Mesendoderm (in vitro differentiated cells): ENCODE results near the gene TLE4.
"Not testable (repeated sequence)": the region's sequence is repeated elsewhere in the genome, so short reads cannot be mapped to it uniquely, and the experiment has no call there.

Experiments used
- DNase-seq: peaks from one replicate; pipeline ENCODE4 v3.0.0; 2013
- H2AK5ac ChIP-seq: 2 replicates; pipeline ENCODE4 v1.6.1; 2013; ENCODE audit warnings: low read length, inconsistent platforms
- H2BK120ac ChIP-seq: 2 replicates; pipeline ENCODE4 v1.6.1; 2013; ENCODE audit warnings: low read depth, mild to moderate bottlenecking, low read length, moderate library complexity, mixed read lengths
- H2BK15ac ChIP-seq: replicated peaks from 2 replicates; pipeline ENCODE4 v1.6.1; 2013; ENCODE audit warnings: low read depth, mild to moderate bottlenecking, moderate library complexity
- H2BK5ac ChIP-seq: 2 replicates; pipeline ENCODE4 v1.6.1; 2013; ENCODE audit warnings: low read length, inconsistent platforms
- H3K18ac ChIP-seq: 2 replicates; pipeline ENCODE4 v1.6.1; 2013; ENCODE audit warnings: mild to moderate bottlenecking, low read length, mixed read lengths
- H3K23ac ChIP-seq: one replicate; pipeline ENCODE4 v1.6.1; 2013; ENCODE audit warnings: low read length
- H3K27ac ChIP-seq: 2 replicates; pipeline ENCODE4 v1.5.1; 2013; ENCODE audit warnings: low read depth, mild to moderate bottlenecking, inconsistent platforms, low read length, moderate library complexity
- H3K27me3 ChIP-seq: 2 replicates; pipeline ENCODE4 v1.6.1; 2013; ENCODE audit warnings: low read length, control low read depth, mild to moderate bottlenecking, inconsistent platforms; ENCODE audit not compliant: insufficient read depth, poor library complexity
- H3K36me3 ChIP-seq: 2 replicates; pipeline ENCODE4 v1.6.1; 2013; ENCODE audit warnings: low read length, inconsistent platforms; ENCODE audit not compliant: control insufficient read depth, insufficient read depth
- H3K4ac ChIP-seq: one replicate; pipeline ENCODE4 v1.6.1; 2013; ENCODE audit warnings: low read depth, mild to moderate bottlenecking, low read length, moderate library complexity
- H3K4me1 ChIP-seq: 2 replicates; pipeline ENCODE4 v1.6.1; 2013; ENCODE audit warnings: low read depth, low read length, inconsistent platforms; ENCODE audit not compliant: control insufficient read depth
- H3K4me2 ChIP-seq: 2 replicates; pipeline ENCODE4 v1.6.1; 2013; ENCODE audit warnings: low read length
- H3K4me3 ChIP-seq: 2 replicates; pipeline ENCODE4 v1.5.1; 2013; ENCODE audit warnings: mild to moderate bottlenecking, low read length
- H3K56ac ChIP-seq: one replicate; pipeline ENCODE4 v1.6.1; 2013; ENCODE audit warnings: low read length
- H3K79me1 ChIP-seq: 2 replicates; pipeline ENCODE4 v1.6.1; 2013; ENCODE audit warnings: low read length, inconsistent platforms
- H3K79me2 ChIP-seq: 2 replicates; pipeline ENCODE4 v1.6.1; 2013; ENCODE audit warnings: mild to moderate bottlenecking, low read length; ENCODE audit not compliant: control insufficient read depth, insufficient read depth
- H3K9ac ChIP-seq: 2 replicates; pipeline ENCODE4 v1.6.1; 2013; ENCODE audit warnings: low read length, inconsistent platforms
- H4K5ac ChIP-seq: one replicate; pipeline ENCODE4 v1.6.1; 2013; ENCODE audit warnings: low read length
- H4K8ac ChIP-seq: one replicate; pipeline ENCODE4 v1.6.1; 2013; ENCODE audit warnings: low read depth, mild to moderate bottlenecking, control low read depth, low read length, moderate library complexity
- WGBS: extraction: QIAGEN DNeasy Blood & Tissue Kit; methylation state at CpG from one replicate; pipeline ENCODE4 v1.1.7; 2013; ENCODE audit warnings: low lambda C conversion rate, missing lambda C conversion rate; ENCODE audit not compliant: insufficient coverage; ENCODE audit errors: extremely low coverage; 5-methylcytosine and 5-hydroxymethylcytosine counted together

The TLE4 gene

GRCh38 chr9:79744521-79744920 lies 172.8 kb downstream of the TLE4 start:
- no CpG with 5 or more reads among the region's 6 CpGs for WGBS
- Histone ChIP-seq H3K27ac (no peak overlapping the region), H3K9ac (no peak overlapping the region), H3K79me2 (no peaks in the 10 kb centered on the region), H2BK15ac (no peak overlapping the region), H4K8ac (no peak overlapping the region), H2BK5ac (no peak overlapping the region), H2AK5ac (no peak overlapping the region), H3K4me1 (peaks cover 3% of the 10 kb centered on the region), H3K56ac (no peak overlapping the region), H3K79me1 (no peaks in the 10 kb centered on the region), H3K18ac (no peak overlapping the region), H3K4me2 (no peak overlapping the region), H3K36me3 (no peaks in the 10 kb centered on the region), H2BK120ac (no peak overlapping the region), H4K5ac (no peak overlapping the region), H3K23ac (no peak overlapping the region), H3K27me3 (no peaks in the 10 kb centered on the region), H3K4ac (no peak overlapping the region), H3K4me3 (no peak overlapping the region)
- no peak for DNase-seq

- no peak overlapping the region for H3K4ac ChIP-seq
- H4K8ac ChIP-seq = no peak overlapping the region
- peaks cover 3% of the 10 kb centered on the region for H3K4me1 ChIP-seq
- no peaks in the 10 kb centered on the region for H3K27me3 ChIP-seq
- H3K4me3 ChIP-seq = no peak overlapping the region
- H3K56ac ChIP-seq = no peak overlapping the region
- H2BK120ac ChIP-seq = no peak overlapping the region
- no peak for DNase-seq
- H3K9ac ChIP-seq = no peak overlapping the region
- H3K23ac ChIP-seq = no peak overlapping the region
- H2AK5ac ChIP-seq = no peak overlapping the region
- H4K5ac ChIP-seq = no peak overlapping the region
- no peak overlapping the region for H3K18ac ChIP-seq
- no peak overlapping the region for H2BK5ac ChIP-seq
- H3K4me2 ChIP-seq = no peak overlapping the region
- H3K79me2 ChIP-seq = no peaks in the 10 kb centered on the region
- H3K27ac ChIP-seq = no peak overlapping the region
- H3K79me1 ChIP-seq = no peaks in the 10 kb centered on the region
- no CpG with 5 or more reads among the region's 4 CpGs for WGBS
- H3K36me3 ChIP-seq = no peaks in the 10 kb centered on the region
- no peak overlapping the region for H2BK15ac ChIP-seq
Measured at GRCh38 chr9:79745752-79746336, 174.1 kb downstream of the TLE4 start.

- H2BK5ac ChIP-seq, H2BK120ac ChIP-seq, H3K4ac ChIP-seq, H4K5ac ChIP-seq, H3K9ac ChIP-seq, H3K23ac ChIP-seq, H3K27ac ChIP-seq, H3K4me2 ChIP-seq, H3K27me3 ChIP-seq, H3K79me1 ChIP-seq, H2BK15ac ChIP-seq, H2AK5ac ChIP-seq, H3K36me3 ChIP-seq, H3K56ac ChIP-seq, H3K79me2 ChIP-seq, DNase-seq, H4K8ac ChIP-seq, H3K4me3 ChIP-seq, H3K18ac ChIP-seq, H3K4me1 ChIP-seq: not testable (repeated sequence)
- WGBS = no CpG with 5 or more reads among the region's 1 CpG
Measured at GRCh38 chr9:79751895-79752466, 180.2 kb downstream of the TLE4 start.

GRCh38 chr9:79756414-79756813 lies 184.6 kb downstream of the TLE4 start:
- Histone ChIP-seq H3K36me3 (no peaks in the 10 kb centered on the region), H3K18ac (no peak overlapping the region), H3K27ac (no peak overlapping the region), H2AK5ac (no peak overlapping the region), H4K5ac (no peak overlapping the region), H3K4me3 (no peak overlapping the region), H3K4ac (no peak overlapping the region), H3K27me3 (no peaks in the 10 kb centered on the region), H4K8ac (no peak overlapping the region), H3K56ac (no peak overlapping the region), H3K79me2 (no peaks in the 10 kb centered on the region), H2BK120ac (no peak overlapping the region), H3K23ac (no peak overlapping the region), H2BK15ac (no peak overlapping the region), H3K4me1 (no peaks in the 10 kb centered on the region), H2BK5ac (no peak overlapping the region), H3K79me1 (no peaks in the 10 kb centered on the region), H3K9ac (no peak overlapping the region), H3K4me2 (no peak overlapping the region)
- WGBS = no CpG with 5 or more reads among the region's 2 CpGs
- DNase-seq = no peak

GRCh38 chr9:79757074-79757473 lies 185.3 kb downstream of the TLE4 start:
- no peaks in the 10 kb centered on the region for H3K79me2 ChIP-seq
- H3K4me1 ChIP-seq = no peaks in the 10 kb centered on the region
- no peak overlapping the region for H2BK120ac ChIP-seq
- no peak overlapping the region for H3K18ac ChIP-seq
- H2BK15ac ChIP-seq = no peak overlapping the region
- no peak overlapping the region for H3K4me2 ChIP-seq
- H3K9ac ChIP-seq = no peak overlapping the region
- no peak overlapping the region for H3K4me3 ChIP-seq
- no peak overlapping the region for H3K23ac ChIP-seq
- no peak overlapping the region for H2AK5ac ChIP-seq
- H3K79me1 ChIP-seq = no peaks in the 10 kb centered on the region
- no peaks in the 10 kb centered on the region for H3K36me3 ChIP-seq
- no peak overlapping the region for H3K27ac ChIP-seq
- no peak overlapping the region for H4K5ac ChIP-seq
- no peak overlapping the region for H2BK5ac ChIP-seq
- no peak overlapping the region for H3K4ac ChIP-seq
- H3K27me3 ChIP-seq = no peaks in the 10 kb centered on the region
- H3K56ac ChIP-seq = no peak overlapping the region
- DNase-seq = no peak
- H4K8ac ChIP-seq = no peak overlapping the region
